Measurements from ENCODE around the gene ZNF598. TPM values are rescaled to one million over a fixed set of nuclear protein-coding genes. Genes with fewer than 3 reads are reported as not detected.

The ZNF598 gene
- total and polyA plus RNA-seq, 2 of the 13 experiments (the other 11 are each of a cell fraction or from before 2014, with no cell fraction given) = 13.5 to 14.2 TPM

DNA sequence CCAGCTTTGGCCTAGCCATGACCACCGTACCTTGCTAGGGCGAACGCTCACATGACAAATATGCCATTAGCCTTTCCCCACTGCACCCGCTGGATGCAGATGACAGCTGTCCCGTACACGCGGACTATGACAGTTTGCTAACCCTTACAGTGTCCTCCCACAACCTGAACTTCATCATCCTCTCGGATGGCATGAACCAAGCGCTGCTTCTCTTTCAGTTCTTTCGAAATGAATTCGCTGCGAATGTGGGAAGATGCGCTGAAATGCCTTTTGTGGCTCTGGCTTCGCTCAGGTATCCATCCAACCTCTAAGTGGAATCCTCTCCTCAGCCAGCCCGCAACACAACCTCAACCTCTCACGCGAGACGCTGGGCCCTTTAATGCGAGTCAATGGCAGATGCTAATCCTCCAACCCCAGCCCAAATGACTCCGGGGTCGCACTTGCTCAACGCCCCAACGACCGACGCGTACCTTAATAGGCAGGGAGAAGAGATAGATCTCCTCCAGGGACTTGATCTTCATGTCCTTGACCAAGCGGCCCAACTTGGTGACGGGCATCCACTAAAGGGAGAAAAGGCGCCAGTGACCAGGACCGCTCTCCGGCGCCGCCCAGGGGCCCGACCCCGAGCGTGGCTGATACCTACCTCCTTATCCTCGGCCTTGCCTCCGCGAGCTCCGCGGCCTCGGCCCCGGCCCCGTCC lies 45.7 kb downstream of the ZNF598 start (continued):
- TF ChIP-seq, protein P1, sequence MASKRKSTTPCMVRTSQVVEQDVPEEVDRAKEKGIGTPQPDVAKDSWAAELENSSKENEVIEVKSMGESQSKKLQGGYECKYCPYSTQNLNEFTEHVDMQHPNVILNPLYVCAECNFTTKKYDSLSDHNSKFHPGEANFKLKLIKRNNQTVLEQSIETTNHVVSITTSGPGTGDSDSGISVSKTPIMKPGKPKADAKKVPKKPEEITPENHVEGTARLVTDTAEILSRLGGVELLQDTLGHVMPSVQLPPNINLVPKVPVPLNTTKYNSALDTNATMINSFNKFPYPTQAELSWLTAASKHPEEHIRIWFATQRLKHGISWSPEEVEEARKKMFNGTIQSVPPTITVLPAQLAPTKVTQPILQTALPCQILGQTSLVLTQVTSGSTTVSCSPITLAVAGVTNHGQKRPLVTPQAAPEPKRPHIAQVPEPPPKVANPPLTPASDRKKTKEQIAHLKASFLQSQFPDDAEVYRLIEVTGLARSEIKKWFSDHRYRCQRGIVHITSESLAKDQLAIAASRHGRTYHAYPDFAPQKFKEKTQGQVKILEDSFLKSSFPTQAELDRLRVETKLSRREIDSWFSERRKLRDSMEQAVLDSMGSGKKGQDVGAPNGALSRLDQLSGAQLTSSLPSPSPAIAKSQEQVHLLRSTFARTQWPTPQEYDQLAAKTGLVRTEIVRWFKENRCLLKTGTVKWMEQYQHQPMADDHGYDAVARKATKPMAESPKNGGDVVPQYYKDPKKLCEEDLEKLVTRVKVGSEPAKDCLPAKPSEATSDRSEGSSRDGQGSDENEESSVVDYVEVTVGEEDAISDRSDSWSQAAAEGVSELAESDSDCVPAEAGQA (IDR thresholded peaks at IDR 0.05; ENCODE audit: low read depth) = no peak
- TF ChIP-seq, protein P1 (CRISPR knock-in tag; IDR thresholded peaks at IDR 0.05; ENCODE audit: borderline replicate concordance) = no peak; the same call in 1 of the 2 replicates
- TF ChIP-seq SP4 (CRISPR knock-in tag; IDR thresholded peaks at IDR 0.05) = no peak
- no peak for TF ChIP-seq ZNF775 (CRISPR knock-in tag; IDR thresholded peaks at IDR 0.05; ENCODE audit: borderline replicate concordance)
- TF ChIP-seq NCOA5 (CRISPR knock-in tag; IDR thresholded peaks at IDR 0.05) = no peak
- TF ChIP-seq RARG (CRISPR knock-in tag; IDR thresholded peaks at IDR 0.05; ENCODE audit: low read depth) = no peak
- TF ChIP-seq, protein P2, sequence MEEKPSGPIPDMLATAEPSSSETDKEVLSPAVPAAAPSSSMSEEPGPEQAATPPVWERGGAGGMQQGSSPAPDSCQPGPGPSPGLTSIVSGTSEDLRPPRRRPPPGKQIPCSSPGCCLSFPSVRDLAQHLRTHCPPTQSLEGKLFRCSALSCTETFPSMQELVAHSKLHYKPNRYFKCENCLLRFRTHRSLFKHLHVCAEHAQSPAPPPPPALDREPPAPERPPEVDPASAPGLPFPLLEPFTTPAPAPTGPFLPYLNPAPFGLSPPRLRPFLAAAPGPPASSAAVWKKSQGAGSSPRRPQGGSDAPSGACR (CRISPR knock-in tag; IDR thresholded peaks at IDR 0.05) = no peak
- TF ChIP-seq, protein P3, sequence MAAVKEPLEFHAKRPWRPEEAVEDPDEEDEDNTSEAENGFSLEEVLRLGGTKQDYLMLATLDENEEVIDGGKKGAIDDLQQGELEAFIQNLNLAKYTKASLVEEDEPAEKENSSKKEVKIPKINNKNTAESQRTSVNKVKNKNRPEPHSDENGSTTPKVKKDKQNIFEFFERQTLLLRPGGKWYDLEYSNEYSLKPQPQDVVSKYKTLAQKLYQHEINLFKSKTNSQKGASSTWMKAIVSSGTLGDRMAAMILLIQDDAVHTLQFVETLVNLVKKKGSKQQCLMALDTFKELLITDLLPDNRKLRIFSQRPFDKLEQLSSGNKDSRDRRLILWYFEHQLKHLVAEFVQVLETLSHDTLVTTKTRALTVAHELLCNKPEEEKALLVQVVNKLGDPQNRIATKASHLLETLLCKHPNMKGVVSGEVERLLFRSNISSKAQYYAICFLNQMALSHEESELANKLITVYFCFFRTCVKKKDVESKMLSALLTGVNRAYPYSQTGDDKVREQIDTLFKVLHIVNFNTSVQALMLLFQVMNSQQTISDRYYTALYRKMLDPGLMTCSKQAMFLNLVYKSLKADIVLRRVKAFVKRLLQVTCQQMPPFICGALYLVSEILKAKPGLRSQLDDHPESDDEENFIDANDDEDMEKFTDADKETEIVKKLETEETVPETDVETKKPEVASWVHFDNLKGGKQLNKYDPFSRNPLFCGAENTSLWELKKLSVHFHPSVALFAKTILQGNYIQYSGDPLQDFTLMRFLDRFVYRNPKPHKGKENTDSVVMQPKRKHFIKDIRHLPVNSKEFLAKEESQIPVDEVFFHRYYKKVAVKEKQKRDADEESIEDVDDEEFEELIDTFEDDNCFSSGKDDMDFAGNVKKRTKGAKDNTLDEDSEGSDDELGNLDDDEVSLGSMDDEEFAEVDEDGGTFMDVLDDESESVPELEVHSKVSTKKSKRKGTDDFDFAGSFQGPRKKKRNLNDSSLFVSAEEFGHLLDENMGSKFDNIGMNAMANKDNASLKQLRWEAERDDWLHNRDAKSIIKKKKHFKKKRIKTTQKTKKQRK (IDR thresholded peaks at IDR 0.05; ENCODE audit: low read length) = no peak
- no peak for TF ChIP-seq RXRB (CRISPR knock-in tag; IDR thresholded peaks at IDR 0.05; ENCODE audit: borderline replicate concordance)
- no peak for TF ChIP-seq SYNCRIP (IDR thresholded peaks at IDR 0.05; ENCODE audit: insufficient read depth, low read depth, low read length)
- TF ChIP-seq ZNF430 (CRISPR knock-in tag; IDR thresholded peaks at IDR 0.05) = no peak
- peak; percentile 38; the same call in 1 of the 2 replicates for TF ChIP-seq SIN3A (IDR thresholded peaks at IDR 0.05; ENCODE audit: borderline replicate concordance, low read depth, low read length)
- no peak for TF ChIP-seq ETV5 (CRISPR knock-in tag; IDR thresholded peaks at IDR 0.05; ENCODE audit: borderline replicate concordance)
- TF ChIP-seq ATF1 (CRISPR knock-in tag; IDR thresholded peaks at IDR 0.05) = no peak
- TF ChIP-seq ZNF234 (CRISPR knock-in tag; conservative IDR thresholded peaks at IDR 0.05) = no peak
- no peak for TF ChIP-seq ZNF292 (CRISPR knock-in tag; IDR thresholded peaks at IDR 0.05; ENCODE audit: borderline replicate concordance, low read depth)
- 0 out of 2 replicates have a peak, but pooled peaks have one; percentile 3 for TF ChIP-seq HOXA9 (CRISPR knock-in tag; IDR thresholded peaks at IDR 0.05; ENCODE audit: borderline replicate concordance)
- TF ChIP-seq, protein P4, sequence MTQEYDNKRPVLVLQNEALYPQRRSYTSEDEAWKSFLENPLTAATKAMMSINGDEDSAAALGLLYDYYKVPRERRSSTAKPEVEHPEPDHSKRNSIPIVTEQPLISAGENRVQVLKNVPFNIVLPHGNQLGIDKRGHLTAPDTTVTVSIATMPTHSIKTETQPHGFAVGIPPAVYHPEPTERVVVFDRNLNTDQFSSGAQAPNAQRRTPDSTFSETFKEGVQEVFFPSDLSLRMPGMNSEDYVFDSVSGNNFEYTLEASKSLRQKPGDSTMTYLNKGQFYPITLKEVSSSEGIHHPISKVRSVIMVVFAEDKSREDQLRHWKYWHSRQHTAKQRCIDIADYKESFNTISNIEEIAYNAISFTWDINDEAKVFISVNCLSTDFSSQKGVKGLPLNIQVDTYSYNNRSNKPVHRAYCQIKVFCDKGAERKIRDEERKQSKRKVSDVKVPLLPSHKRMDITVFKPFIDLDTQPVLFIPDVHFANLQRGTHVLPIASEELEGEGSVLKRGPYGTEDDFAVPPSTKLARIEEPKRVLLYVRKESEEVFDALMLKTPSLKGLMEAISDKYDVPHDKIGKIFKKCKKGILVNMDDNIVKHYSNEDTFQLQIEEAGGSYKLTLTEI (CRISPR knock-in tag; conservative IDR thresholded peaks at IDR 0.05) = no peak

Measured in HepG2 (cell line).